ENCODE data around the gene IRF2BP2.
"Not testable (repeated sequence)": the region's sequence is repeated elsewhere in the genome, so short reads cannot be mapped to it uniquely, and the experiment has no call there.

Gene IRF2BP2

GRCh38 chr1:234600418-234601281, 9.3 kb downstream of the IRF2BP2 start:
- no peak for FAIRE-seq

- no peak for FAIRE-seq
These were observed 10.2 kb downstream of the IRF2BP2 start for GRCh38 chr1:234599617-234600417.

- no peak for FAIRE-seq
These were observed 10.9 kb downstream of the IRF2BP2 start for GRCh38 chr1:234598974-234599616.

GRCh38 chr1:234597894-234598293, 12.1 kb downstream of the IRF2BP2 start:
- FAIRE-seq = no peak

GRCh38 chr1:234595899-234596298, 14.1 kb downstream of the IRF2BP2 start:
- no peak for FAIRE-seq

- not testable (repeated sequence) for FAIRE-seq
These were observed 15.4 kb downstream of the IRF2BP2 start for GRCh38 chr1:234594575-234594974.

GRCh38 chr1:234593771-234594504, 16.0 kb downstream of the IRF2BP2 start:
- FAIRE-seq = no peak

- FAIRE-seq = no peak
These were observed 16.9 kb downstream of the IRF2BP2 start for GRCh38 chr1:234593109-234593508.

GRCh38 chr1:234592240-234592639, 17.7 kb downstream of the IRF2BP2 start:
- FAIRE-seq = no peak

- no peak for FAIRE-seq
These were observed 18.8 kb downstream of the IRF2BP2 start for GRCh38 chr1:234591131-234591530.

GRCh38 chr1:234589854-234590620, 19.9 kb downstream of the IRF2BP2 start:
- no peak for FAIRE-seq

GRCh38 chr1:234589064-234589800, 20.7 kb downstream of the IRF2BP2 start:
- no peak for FAIRE-seq

- FAIRE-seq = no peak
These were observed 21.6 kb downstream of the IRF2BP2 start for GRCh38 chr1:234588386-234588785.

GRCh38 chr1:234586892-234587485, 23.0 kb downstream of the IRF2BP2 start:
- FAIRE-seq = no peak

- FAIRE-seq = no peak
These were observed 23.7 kb downstream of the IRF2BP2 start for GRCh38 chr1:234586304-234586703.

- FAIRE-seq = no peak
These were observed 24.5 kb downstream of the IRF2BP2 start for GRCh38 chr1:234585330-234586055.

- FAIRE-seq = no peak
These were observed 25.1 kb downstream of the IRF2BP2 start for GRCh38 chr1:234584926-234585325.

GRCh38 chr1:234584420-234584805, 25.6 kb downstream of the IRF2BP2 start:
- FAIRE-seq = no peak

- no peak for FAIRE-seq
These were observed 26.1 kb downstream of the IRF2BP2 start for GRCh38 chr1:234583755-234584419.
